Epithelial cell of proximal tubule (primary cell): ENCODE measurements around the gene ADH7. TPM values are rescaled to one million over a fixed set of nuclear protein-coding genes. Genes with fewer than 3 reads are reported as not detected.
"Not testable (repeated sequence)": the region's sequence is repeated elsewhere in the genome, so short reads cannot be mapped to it uniquely, and the experiment has no call there.

Experiments used
- DNase-seq: peaks from one replicate; pipeline ENCODE4 v3.0.0-alpha.2; 2011; ENCODE audit warnings: low read depth
- H3K4me3 ChIP-seq: 2 replicates; pipeline ENCODE4 v1.5.1; 2011; ENCODE audit warnings: low read depth, mild to moderate bottlenecking, low read length
- CTCF ChIP-seq: conservative IDR thresholded peaks from 2 replicates; pipeline ENCODE4 v1.5.1; 2012; ENCODE audit warnings: low read depth, mild to moderate bottlenecking, low read length
- total RNA-seq: library from RNA; depleted of rRNA; stranded (reverse); fragments of >200 nt; gene quantifications from 2 replicates; pipeline ENCODE4 v1.2.3, GENCODE V29; 2015

Gene ADH7
- total RNA-seq, 1 donor from 2014 or later, result not detected

GRCh38 chr4:99430106-99430505, 5.0 kb downstream of the ADH7 start:
- H3K4me3 ChIP-seq, result no peak overlapping the region
- no peak for DNase-seq
- TF ChIP-seq CTCF, result no peak

GRCh38 chr4:99417125-99417524, 18.0 kb downstream of the ADH7 start:
- H3K4me3 ChIP-seq, result no peak overlapping the region
- TF ChIP-seq CTCF, result no peak
- no peak for DNase-seq

- not testable (repeated sequence) for DNase-seq
- peak; percentile 51 for TF ChIP-seq CTCF
These were observed 19.4 kb downstream of the ADH7 start for GRCh38 chr4:99415762-99416161.

GRCh38 chr4:99414902-99415301, 20.2 kb downstream of the ADH7 start:
- H3K4me3 ChIP-seq, DNase-seq: not testable (repeated sequence)

More at GRCh38 chr4:99415762-99416161, 19.4 kb downstream of the ADH7 start:
- not testable (repeated sequence) for H3K4me3 ChIP-seq

GRCh38 chr4:99414401-99414800, 20.7 kb downstream of the ADH7 start:
- no peak for TF ChIP-seq CTCF
- no peak for DNase-seq
- H3K4me3 ChIP-seq, result no peak overlapping the region

- DNase-seq, result no peak
- no peak overlapping the region for H3K4me3 ChIP-seq
- no peak for TF ChIP-seq CTCF
These were observed 22.0 kb downstream of the ADH7 start for GRCh38 chr4:99413140-99413539.

GRCh38 chr4:99411041-99411440, 24.1 kb downstream of the ADH7 start:
- TF ChIP-seq CTCF, result no peak
- DNase-seq, result no peak
- H3K4me3 ChIP-seq, result no peak overlapping the region

- no peak for TF ChIP-seq CTCF
- no peak overlapping the region for H3K4me3 ChIP-seq
- DNase-seq, result no peak
These were observed 25.1 kb downstream of the ADH7 start for GRCh38 chr4:99410075-99410474.
